K562 treated with DMSO at 1 percent for 48 hours (cell line): ENCODE measurements around the gene ZCCHC17. TPM values are rescaled to one million over a fixed set of nuclear protein-coding genes. Genes with fewer than 3 reads are reported as not detected.

Experiments used
- total RNA-seq: library from RNA; unstranded; fragments of 300-600 nt; gene quantifications from 2 replicates; pipeline ENCODE4 v1.2.3, GENCODE V29; 2022; ENCODE audit warnings: low replicate concordance; ENCODE audit errors: extremely low read depth

ZCCHC17 gene, protein sequence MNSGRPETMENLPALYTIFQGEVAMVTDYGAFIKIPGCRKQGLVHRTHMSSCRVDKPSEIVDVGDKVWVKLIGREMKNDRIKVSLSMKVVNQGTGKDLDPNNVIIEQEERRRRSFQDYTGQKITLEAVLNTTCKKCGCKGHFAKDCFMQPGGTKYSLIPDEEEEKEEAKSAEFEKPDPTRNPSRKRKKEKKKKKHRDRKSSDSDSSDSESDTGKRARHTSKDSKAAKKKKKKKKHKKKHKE
- not detected in 2 replicates for total RNA-seq

GRCh38 chr1:31296486-31297276 lies at the start of gene ZCCHC17, which contains the start of gene SNRNP40:
ZCCHC17 (plus strand) TSS chr1:31297032; CDS start chr1:31310099, 13,067 bp downstream.
SNRNP40 (minus strand) TSS chr1:31296788; CDS start chr1:31296751, 37 bp downstream.

DNA sequence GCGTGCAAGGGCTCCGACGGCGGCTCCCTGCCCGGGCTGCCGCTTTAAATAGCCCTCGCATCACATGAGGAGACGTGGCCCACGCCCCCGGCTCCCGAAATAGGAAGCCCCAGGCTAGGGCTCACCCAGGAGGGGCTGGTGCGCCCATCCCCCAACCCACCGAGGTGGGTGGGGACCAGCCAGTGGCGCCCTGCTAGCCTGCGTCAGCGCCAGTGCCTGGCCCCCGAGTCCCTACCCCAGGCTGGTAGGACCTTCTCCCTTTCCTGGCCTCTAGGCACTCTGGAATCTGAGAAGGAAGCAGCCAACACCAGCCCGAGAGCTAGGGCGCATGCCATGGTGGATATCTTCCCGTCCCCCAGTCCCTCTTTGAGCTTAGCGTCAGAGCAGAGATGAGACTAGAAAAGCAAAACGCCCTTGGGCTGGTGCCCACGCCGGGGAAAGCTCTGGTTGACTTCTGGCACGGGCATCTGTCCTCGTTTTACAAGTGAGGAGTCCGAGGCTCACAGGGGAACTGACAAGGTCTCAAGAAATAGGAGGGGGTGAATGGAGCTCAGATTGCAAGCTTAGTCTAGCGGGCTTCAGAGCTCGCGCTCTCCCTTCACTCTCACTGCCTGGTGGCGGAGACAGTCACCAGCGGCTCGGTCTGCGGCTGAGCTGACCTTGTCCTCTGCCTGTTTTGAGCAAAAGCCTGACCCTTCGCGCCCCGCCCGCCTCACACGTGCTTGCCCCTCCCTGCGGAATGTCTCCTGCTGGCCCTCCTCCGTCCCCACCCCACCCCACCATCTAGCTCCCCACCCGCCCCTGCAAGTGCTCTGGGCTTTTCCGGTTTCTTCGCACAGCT lies 76.4 kb downstream of the ZCCHC17 start, which contains the start of gene FABP3:
Gene FABP3, minus strand, starts transcription at position 21 of the 841 bp plus-strand sequence. CDS start 62 bp downstream, outside the sequence.

DNA sequence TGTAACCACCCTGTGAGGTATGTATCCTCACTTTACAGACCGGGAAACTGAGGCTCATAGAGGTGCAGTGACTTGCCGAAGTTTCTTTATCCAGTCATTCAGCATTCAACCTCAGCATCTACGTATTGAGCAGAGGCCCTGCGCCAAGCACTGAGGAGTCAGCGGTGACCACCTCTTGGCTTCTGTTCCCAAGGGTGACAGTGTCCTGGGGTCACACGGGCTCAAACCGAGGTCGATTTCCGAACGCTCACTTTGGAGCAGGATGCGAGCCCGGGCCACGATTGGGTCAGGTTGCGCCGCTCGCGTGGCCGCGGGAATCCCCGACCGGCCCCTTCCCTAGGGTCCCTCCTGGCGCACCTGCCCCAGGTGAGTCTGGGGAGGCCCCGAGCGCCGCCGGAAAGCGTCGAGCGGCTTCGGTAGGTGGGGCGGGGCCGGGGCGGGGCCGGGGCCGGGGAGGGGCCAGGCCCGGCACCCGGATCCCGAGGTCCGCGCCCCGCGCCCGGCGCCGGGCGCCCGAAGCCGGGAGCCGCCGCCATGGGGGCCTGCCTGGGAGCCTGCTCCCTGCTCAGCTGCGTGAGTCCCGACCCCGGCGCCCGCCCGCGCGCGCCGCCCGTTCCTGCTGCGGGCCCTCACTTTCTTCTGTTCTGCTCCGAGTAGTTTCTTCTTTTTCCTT lies 116.0 kb downstream of the ZCCHC17 start, which contains the start of gene SERINC2:
Gene SERINC2, plus strand, starts transcription at position 482 of the 673 bp plus-strand sequence. Its CDS starts 53 bp downstream, at position 535.

Other genes starting within 250 kb of the ZCCHC17 start
- not detected in 2 replicates for gene PUM1, start 231.3 kb upstream of the ZCCHC17 start, total RNA-seq
- gene NKAIN1, start 57.1 kb upstream of the ZCCHC17 start, total RNA-seq: not detected in 2 replicates
- gene SNRNP40, start 244 bp upstream of the ZCCHC17 start, total RNA-seq: not detected in 2 replicates
- gene FABP3, start 76.0 kb downstream of the ZCCHC17 start, total RNA-seq: not detected in 2 replicates
- gene SERINC2, start 116.2 kb downstream of the ZCCHC17 start, total RNA-seq: not detected in 2 replicates